Amygdala (tissue), 56 donors: ENCODE data around the gene IGF2R.
"Not testable (repeated sequence)": the region's sequence is repeated elsewhere in the genome, so short reads cannot be mapped to it uniquely, and the experiment has no call there.

ENCODE experiments used
- DNase-seq, 56 donors: peaks; one replicate each; lab custom pipeline; 2025; lab: John Stamatoyannopoulos, UW

The IGF2R gene

DNA sequence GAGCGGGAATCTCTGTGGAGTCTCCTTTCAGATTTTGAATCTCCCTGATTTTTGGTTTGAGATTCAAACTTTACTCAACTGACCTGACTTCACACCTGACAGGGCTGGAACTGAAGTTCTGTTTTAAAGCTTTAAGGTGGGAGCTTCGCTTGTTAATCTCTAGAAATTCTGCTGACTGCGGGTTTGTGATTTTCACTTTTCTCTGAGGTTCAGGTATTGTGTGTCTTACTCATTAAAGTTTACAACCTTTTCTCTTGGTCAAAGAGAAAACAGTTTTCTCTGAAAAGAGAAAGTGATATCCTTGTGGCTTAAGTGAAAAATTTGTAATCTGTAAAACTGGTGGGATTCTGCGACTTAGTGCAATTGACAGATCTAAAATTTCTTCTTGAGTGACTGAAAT, 20.7 kb upstream of the IGF2R start:
- no peak for DNase-seq

DNA sequence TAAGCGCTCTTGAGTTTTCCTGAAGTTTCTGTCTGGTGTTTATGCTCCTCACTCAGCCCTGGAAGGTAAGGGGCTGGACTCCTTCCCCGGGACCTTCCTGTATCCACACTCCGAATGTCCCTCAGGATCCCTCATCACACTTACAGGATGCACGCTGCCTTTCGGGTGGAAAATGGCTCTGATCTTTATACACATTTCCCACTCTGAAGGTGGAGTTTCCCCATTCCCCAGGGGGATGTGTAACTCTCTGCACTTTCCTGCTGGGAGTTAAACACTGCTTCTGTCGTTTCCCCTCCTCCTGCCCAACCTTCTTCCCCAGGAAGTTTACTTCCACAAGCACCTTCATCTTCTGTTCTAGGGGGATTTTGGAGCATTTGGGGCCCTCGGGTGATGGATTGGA, 17.1 kb upstream of the IGF2R start:
- no peak for DNase-seq

DNA sequence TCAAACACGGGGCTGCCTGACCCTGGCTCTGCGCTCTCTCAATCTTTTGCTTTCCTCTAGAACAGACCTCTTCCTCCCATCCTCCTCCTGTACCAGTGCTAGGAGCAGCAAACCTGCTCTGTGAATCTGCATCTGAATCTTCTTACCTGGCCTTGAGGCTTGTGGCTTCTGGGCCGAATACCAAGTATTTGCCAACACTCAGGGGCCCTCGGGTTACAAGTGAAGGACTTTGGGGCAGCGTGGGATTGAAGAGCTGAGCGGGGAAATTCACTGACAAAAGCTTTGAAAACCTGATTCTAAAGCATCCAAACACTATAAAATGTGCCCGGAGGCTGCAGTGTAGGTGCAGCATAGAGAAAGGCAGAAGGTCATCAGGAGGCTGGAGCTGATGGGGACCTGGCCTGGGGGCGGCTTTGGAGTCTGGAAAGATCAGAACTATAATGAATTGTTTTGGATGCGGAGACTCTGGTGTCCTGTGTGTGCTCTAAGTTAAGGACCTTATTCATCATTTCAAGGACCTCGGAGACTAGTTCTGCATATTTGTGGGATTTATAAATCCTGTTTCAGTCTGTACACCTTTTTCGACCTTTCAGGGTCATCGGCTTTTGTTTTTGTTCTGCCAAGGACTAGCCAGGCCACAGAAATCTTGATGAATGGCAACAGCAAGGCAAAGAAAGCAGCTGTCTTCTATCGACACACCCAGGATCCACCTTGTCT, 16.4 kb upstream of the IGF2R start:
- no peak for DNase-seq

DNA sequence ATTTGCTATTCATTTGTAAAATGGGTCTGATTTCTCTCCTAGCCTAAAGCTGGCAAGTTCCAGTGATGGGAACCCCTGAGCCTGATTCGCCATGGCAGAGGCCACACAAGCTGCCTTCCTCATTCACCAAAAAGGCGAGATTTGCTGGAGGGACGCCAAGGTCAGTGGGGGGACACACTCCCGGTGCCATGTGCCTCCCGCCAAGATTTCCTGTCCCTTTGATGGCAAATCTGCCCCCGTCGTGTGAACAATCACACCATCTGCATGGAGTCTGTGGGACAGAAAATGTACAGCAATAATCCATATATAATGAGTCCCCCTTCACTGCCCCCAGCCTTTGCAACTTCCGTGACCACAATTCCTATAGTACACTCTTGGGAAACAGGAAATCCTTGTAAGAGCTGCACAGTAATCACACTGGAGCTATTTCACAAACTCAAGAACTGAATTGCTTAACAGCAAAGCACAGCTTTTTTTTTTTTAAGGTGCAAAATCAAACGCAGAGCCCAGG, 15.7 kb upstream of the IGF2R start:
- peak in 1 of 56 donors; percentile 7 for DNase-seq

DNA sequence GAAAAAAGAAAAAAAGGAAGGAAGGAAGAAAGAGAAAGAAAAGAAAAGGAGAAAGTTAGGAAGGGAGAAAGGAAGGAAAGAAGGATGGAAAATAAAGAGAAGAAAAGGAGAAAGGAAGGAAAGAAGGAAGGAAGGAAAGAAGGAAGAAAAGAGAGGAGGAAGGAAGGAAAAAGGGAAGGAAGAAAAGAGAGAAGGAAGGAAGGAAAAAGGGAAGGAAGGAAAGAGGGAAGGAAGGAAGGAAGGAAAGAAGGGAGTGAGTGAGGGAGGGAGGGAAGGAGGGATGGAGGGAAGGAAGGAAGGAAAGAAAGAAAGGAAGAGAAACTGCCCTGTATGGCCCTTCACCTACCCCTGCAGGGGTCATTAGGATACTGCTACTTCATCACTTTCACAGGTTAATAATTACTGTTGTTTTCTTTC, 12.9 kb upstream of the IGF2R start:
- DNase-seq = no peak

DNA sequence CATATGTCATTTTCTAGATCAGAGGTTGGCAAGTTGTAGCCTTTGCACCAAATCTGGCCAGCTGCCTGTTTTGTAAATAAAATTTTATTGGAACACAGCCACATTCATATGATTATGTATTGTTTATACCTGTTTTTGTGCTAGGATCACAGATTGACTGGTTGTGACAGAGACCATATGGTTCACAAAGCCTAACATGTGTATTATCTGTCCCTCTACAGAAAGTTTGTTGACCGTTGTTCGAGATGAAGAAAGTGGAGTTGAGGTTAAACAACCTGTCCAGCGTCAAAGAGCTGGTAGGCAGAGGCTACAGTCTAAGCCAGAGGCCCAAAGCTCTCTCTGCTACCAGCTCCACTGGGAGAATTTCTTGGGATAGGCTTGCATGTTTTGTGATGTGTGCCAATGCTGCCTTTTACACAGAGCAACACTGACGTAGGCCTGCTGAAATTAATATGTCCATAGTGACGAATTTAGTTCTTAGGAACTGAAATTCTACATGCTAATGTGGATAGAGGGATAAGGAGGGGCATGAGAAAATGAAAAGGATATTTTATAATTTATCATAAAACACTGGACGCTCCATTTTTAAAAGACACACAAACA, 11.7 kb upstream of the IGF2R start:
- DNase-seq = no peak

DNA sequence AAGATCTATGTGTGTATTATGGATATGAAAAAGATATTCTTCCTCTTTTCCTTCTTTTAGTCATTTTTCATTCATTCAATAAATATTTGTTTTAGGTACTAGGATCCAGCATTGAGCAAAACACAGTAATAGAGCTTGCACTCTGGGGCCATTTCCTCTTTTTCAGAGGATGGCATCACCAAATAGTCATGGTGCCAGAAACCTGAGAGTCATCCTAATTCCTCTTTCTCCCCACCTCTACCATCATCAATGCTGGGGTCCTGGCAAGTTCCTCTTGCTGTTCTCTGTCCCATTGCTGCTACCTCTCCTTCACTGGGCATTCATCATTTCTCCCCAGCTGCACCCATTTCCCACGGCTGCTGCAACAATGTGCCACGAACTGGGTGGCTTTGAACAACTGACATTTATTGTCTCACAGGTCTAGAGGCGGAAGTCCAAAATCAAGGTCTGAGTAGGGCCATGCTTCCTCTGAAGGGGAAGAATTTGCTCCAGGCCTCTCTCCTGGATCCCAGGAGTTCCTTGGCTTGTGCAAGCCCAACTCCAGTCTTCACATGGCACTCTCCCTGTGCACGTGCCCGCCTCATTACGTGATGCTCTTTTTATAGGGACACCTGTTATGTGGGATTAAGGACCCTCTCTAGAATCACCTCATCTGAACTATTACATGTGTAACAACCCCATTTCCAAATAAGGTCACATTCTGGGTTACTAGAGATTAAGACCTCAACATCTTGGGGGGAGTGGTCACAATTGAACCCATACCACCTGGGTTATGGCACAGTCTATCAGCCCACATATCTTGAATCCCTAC, 9.5 kb upstream of the IGF2R start:
- DNase-seq = peak in 1 of 56 donors; percentile 9

DNA sequence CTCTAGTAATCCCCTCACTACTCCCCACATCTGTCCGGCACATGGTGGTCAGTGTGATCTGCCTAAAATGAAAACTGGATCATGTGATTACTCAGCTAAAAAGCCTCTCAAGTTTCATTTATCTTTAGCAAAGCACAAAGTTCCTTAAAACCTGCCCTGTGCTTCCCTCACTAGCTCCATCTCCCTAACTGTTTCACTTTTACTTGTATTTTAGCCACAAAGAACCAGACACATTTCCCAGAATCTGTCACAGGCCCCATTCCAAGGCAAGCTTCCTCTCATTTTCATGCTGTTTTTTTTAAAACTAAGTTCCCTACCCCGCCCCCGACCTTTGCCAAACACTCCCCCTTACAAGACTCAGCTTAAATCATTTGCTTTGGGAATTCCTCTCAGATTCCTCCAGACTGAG, 8.9 kb upstream of the IGF2R start:
- DNase-seq = no peak

DNA sequence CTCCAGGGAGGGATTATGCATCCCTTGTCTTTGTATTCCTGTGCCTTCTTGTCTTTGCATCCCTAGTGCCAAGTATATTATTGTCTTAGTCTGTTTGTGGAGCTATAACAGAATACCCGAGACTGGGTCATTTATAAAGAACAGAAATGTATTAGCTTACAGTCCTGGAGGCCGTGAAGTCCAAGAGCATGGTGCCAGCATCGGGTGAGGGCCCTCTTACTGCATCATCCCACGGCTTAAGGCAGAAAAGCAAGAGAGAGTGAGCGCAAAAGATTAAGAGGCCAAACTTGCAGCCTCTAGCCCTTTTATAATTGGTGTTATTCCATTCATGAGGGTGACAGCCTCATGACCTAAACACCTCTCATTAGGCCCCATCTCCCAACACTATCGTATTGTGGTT, 8.4 kb upstream of the IGF2R start:
- DNase-seq = no peak

DNA sequence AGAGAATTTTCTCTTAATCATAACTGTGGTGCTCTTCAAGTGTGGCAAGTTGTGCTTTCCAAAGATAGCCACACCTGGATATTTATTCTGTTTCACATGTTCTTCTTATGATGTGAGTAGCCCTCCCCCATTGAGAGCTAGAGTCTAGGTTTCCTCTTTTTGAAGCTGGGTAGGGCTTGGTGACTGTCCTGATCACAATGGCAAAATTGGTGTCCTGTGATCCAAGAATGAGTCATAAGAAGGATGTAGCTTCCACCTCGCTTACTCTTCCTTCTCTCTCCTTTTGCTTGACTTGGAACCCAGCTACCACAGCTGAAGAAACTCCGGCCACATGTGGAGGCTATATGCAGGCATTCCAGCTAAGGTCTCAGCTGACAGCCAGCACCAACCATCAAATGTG, 7.4 kb upstream of the IGF2R start:
- DNase-seq = no peak

DNA sequence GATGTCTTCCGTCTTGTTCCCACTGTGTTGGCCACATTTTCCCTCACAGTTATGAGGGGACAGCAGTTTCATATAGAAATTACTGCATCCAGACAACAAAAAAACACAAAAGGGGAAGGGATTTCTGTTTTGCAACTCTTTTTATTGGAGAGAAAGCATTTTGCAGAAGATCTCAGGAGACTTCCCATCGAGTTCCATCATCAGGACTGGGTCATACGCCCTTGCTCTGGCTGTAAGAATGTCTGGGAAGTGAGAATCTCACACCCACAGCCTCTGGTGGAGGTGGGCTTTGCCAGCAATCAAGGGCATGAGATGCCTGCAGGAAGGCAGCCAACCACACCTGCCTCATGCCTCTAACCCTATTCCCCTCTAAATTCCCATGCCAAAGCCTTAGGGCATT, 5.8 kb upstream of the IGF2R start:
- DNase-seq = no peak

DNA sequence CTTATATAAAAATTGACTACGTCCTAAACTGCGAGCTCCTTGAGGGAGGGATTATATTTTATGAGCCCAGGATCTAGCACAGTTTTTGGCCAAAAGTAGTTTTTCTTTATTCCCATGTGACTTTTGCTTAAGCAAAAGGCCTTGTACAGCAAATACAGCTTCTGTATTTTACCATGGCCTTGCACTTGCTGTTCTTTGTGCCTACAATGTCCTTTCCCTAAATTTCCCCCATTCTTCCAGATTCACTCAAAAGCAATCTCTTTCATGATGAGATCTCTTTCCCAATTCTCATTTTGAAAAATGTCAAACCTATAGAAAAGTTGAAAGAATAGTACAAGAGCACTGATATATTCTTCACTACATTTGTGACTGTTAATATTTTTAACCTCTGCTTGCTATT, 4.8 kb upstream of the IGF2R start:
- no peak for DNase-seq

DNA sequence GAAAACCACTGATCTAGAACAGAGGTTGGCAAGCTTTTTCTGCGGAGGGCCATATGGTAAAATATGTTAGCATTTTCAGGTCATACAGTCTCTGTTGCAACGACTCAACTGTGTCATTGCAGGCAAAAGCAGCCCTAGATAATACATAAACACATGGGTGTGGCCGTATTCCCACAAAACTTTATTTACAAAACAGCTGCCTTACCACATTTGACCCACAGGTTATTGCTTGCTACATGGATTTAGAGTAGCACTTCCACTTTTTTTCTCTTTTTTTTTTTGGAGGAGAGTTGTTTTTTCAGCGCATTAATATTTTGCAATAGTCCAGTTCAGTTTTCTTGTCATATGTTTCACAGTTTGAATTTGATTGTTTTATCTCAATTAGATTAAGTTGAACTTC, 2.5 kb upstream of the IGF2R start:
- no peak for DNase-seq

DNA sequence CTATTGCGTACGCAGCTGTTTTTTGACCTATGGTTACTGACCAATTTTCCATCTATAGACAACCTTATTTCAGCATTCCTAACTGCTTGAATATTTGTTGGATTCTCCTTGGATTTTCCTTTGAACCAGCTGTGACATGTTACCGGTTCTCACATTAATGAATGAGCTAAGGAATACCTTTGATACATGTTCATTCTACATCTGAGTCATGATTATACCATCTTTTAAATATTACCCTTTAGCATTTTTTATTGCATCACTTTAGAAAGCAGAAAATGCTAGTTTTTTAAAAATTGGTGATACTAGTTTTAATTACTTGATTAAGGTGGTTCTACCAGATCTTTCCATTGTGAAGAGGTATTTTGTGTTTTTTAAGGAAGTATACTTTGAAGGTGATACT, 1.9 kb upstream of the IGF2R start:
- no peak for DNase-seq

DNA sequence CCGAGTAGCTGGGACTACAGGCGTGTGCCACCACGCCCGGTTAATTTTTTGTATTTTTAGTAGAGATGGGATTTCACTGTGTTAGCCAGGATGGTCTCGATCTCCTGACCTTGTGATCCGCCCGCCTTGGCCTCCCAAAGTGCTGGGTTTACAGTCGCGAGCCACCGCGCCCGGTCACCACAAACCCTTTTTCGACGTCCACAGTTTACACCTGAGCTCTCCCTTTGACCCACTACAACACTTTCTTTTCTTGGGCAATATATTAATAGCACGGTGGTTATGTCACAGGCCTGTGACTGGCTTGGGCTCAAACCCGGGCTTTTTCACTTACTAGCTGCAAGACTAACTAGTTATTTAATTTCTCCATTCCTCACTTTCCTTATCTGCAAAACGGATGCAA, 1.3 kb upstream of the IGF2R start:
- DNase-seq = not testable (repeated sequence)

DNA sequence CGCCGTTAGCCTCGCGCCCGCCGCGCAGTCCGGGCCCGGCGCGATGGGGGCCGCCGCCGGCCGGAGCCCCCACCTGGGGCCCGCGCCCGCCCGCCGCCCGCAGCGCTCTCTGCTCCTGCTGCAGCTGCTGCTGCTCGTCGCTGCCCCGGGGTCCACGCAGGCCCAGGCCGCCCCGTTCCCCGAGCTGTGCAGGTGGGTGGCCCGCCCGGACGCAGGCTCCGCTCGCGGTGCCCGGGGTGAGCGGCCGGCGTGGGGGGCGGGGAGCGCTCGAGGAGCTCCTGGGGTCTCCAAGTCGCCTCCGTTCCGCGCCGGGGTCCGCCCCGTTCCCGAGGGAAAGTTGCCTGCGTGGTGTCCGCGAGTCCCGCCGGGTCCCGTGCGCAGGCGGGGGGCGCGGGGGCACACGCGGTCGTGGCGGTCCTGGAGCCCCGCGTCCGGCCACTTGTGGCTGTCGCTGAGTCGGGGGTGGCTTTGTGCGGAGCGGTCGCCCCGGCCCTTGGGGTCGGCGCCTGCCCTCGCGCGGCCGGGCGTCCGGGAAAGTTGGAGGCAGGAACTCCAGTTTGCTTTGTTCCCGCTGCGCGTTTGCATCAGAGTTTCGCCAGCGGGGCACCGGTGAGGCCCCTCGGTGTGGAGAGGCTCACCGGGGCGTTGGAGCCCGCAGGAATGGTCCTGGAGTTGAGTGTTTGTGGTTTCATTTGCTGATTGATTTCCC, 476 bp downstream of the IGF2R start:
- DNase-seq = peak in 6 of 56 donors; percentile 13 to 57 (median 42)

DNA sequence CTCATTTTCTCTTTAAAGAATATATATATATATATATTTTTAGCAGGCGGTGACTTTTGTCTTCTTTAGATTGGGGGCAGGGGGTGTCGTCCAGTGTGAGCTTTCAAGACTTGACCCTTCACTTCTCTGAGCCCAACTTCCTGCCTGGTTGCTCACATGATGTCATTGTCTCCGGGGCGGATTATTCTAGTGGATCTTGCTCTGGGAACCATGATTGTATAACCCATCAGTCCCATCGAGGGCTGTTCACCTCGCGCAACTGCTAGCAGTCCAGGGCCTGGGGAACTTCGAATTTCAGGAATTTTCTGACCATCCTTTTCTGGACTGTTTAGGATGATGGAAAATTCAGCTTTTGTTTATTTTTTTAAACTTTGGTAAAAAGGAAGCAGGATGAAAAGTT, 1.0 kb downstream of the IGF2R start:
- peak in 15 of 56 donors; percentile 16 to 51 (median 32) for DNase-seq

DNA sequence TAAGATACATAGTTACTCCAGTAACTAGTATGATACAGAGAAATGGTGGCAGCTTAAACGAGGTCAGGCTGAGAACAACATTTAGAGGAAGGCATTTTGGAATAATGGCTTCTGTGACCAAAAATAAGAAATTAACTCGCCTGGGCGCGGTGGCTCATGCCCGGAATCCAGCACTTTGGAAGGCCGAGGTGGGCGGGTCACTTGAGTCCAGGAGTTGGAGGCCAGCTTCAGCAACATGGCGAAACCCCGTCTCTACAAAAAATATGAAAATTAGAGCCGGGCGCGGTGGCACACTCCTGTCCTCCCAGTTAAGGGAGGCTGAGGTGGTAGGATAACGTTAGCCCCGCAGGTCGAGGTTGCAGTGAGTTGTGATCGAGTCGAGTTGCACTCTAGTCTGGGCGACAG, 1.8 kb downstream of the IGF2R start:
- DNase-seq = no peak

DNA sequence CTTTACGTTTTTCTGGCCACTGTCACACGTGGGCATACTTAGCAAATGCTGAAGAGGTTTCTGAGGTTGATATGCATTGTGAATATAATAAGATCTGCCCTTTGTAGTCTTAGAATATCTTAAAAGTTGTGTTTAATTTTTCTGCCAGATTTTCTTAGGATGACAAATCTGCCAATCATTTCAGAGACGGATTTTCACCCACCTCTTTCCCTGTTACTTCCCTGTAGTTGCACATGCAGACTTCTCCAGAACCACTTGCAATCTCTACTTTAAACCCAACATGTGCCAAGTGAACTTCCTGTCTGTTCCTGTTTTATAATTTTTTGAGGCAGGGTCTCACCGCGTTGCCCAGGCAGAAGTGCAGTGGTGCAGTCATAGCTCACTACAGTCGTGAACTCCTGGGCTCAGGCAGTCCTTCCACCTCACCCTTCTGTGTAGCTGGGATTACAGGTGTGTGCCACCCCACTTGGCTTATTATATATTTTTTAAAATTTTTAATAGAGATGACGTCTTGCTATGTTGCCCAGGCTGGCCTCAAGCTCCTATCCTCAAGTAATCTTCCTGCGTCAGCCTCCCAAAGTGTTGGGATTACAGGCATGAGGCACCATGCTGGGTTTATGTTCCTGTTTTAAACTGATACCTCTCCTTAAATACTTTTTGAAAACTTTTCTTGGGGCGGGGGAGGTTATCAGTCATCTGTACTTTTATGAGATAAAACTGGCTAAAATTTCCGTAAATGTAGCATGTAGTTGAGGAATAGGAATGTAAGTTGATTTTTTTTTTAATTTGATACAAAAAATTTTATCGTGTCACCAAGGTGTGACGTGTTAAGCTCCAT, 2.7 kb downstream of the IGF2R start:
- no peak for DNase-seq
